ENCODE measurements around the gene MAGI2.

GRCh38 chr7:78879206-78879605 is 574.3 kb downstream of the MAGI2 start:
- TF ChIP-seq EZH2phosphoT487 (IDR thresholded peaks at IDR 0.05; ENCODE audit: borderline replicate concordance, low read depth, low read length): no peak
- no peak for TF ChIP-seq CTCF (conservative IDR thresholded peaks at IDR 0.05; ENCODE audit: low read length)
